GM03348 (cell line): ENCODE measurements around the gene LRRFIP2.

Experiments
- DNase-seq: peaks from one replicate; pipeline ENCODE4 v3.0.0; 2012; ENCODE audit warnings: low spot score

Gene LRRFIP2

DNA sequence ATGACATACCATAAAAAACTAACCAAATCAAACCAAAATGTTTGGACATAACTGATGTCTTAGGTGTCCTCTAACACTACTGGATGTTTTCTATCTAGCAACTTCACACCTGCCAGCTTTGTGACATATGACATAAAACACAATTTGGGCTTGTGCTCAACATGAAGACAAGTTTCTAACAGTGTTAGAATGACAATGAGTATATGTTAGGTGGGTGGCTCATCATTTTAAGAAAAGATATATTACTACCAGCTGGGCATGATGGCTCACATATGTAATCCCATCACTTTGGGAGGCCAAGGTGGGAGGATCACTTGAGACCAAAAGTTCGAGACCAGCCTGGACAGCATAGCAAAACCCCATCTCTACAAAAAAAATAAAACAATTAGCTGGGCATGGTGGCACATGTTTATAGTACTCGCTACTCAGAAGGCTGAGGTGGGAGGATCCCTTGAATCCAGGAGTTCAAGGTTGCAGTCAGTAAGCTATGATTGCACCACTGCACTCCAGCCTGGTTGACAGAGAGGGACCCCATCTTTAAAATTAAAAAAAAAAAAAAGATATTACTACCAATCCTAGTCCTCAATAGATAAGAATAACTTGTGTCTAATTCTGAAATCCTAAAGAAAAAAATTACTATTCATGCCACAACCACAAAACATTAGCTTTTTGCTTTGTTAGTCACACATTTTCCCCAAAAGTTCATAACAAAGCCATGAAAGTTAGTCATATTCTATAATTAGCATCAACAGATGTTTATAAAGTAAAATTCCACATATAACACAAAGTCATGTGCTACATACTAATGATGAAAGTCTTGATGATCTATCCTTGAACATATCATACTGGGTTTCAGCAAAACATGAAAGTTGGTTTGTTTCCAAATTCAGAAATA is 59.9 kb downstream of the LRRFIP2 start:
- DNase-seq, result peak; percentile 76

- no peak for DNase-seq
Measured at GRCh38 chr3:37112987-37113386, 61.4 kb downstream of the LRRFIP2 start.

DNA sequence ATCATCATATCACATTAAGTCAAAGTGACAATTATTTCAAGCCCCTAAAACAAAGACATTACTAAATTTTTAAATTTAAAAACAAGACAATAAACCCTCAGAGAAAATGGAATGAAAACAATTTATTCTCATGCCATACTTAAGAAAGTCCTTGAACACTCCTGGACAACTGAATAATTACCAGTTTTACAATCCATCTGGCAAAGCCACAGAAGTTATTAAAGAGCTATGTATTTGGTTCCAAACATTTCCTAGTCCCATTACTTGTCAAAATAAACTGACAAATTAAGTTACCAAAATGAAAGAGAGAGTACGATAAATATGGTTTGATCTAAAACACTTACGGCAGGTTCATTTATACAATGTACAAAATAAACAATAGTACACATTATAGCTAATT is 63.2 kb downstream of the LRRFIP2 start:
- no peak for DNase-seq

DNA sequence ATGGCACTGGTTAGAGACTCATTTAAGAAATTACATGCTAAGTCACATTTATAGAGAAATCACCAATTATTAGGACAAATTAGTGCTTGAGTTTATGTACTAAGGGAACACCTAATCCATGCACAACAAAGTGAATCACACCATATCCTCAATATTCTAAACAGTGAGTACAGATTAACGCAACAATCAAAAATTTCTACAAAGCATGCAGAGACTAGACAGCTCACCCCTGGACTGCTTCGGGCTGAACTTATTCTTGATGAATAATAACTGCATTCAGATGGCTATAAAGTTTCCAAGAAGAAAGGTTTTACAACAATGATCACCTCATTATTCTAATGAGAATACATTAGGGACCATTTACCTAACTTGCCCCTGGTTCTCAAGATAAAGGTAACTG is 66.5 kb downstream of the LRRFIP2 start:
- no peak for DNase-seq

GRCh38 chr3:37103103-37103808 is 71.1 kb downstream of the LRRFIP2 start:
- no peak for DNase-seq

- DNase-seq, result no peak
Measured at GRCh38 chr3:37100411-37100810, 74.0 kb downstream of the LRRFIP2 start.

DNA sequence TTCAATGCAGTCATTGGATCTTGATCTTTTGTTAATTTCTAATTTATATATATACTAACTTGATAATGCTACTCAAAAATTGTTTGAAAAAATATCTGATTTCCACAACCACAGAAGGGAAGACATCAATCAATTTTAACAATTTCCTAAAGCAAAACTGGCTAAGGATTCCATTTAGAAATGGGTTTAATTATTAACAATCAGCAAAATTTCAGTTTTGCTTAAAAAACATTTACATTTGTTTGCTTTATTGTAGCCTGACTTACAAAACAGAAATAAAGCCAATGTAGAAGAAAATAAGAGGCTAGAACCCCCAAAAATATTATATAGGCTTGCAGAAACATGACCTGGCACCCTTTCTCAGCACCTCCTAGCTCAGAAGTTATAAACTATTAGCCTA is 74.9 kb downstream of the LRRFIP2 start:
- DNase-seq, result no peak

- DNase-seq, result no peak
Measured at GRCh38 chr3:37098884-37099283, 75.5 kb downstream of the LRRFIP2 start.

DNA sequence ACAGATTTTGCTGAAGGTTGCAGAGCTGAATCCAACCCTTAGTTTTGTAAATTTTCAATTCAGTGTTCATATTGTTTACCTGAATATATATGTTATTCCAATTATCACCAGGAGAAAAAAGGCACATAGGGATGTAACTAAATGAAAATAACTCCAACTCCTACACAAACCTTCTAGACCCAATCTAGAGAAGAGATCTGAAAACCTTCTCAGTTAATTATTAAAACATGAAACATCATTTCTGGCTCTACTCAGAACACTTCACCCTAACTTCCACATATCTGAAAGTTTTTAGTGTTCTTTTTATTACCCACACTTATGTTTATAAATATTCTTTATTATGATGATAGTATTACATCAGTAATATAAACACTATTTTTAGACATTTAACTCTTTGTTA is 76.6 kb downstream of the LRRFIP2 start:
- DNase-seq, result no peak

- DNase-seq, result no peak
Measured at GRCh38 chr3:37096975-37097374, 77.4 kb downstream of the LRRFIP2 start.

- DNase-seq, result peak; percentile 63
Measured at GRCh38 chr3:37096288-37096687, 78.1 kb downstream of the LRRFIP2 start.

DNA sequence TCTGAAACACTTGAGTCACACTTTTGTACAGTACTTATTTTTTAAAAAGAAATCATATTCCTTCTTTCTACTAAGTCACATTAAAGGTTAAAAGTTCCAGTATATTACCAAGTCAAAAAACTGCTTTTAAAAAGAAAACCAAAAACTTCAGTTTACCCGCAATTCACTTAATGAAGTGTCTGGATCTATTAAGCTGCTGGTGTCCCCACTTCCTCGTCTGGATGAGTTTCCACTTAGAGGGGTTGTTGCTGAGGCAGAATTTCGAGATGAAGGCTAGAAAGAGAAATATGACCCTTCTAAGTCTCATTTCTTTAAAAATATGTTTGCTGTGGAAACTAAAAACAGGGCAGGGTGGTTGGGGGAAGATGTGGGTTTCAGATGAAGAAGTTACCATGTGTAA is 79.7 kb downstream of the LRRFIP2 start:
- DNase-seq, result no peak

GRCh38 chr3:37093481-37093880 is 80.9 kb downstream of the LRRFIP2 start:
- DNase-seq, result no peak

- no peak for DNase-seq
Measured at GRCh38 chr3:37092484-37092883, 81.9 kb downstream of the LRRFIP2 start.

GRCh38 chr3:37087870-37088269 is 86.5 kb downstream of the LRRFIP2 start:
- no peak for DNase-seq

DNA sequence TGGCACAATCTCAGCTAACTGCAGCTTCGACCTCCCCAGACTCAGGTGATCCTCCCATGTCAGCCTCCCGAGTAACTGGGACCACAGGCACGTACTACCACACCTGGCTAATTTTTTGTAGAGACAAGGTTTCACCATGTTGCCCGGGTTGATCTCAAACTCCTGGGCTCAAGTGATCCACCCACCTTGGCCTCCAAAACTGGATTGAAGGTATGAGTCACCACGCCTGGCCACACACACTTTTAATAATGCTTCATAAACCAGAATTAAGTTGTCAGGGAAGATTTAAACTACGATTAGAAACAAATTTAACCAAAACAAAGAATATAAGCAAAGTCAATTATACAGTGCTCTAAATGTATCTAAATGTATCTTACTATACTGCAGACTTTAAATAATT is 87.5 kb downstream of the LRRFIP2 start:
- DNase-seq, result no peak

- DNase-seq, result no peak
Measured at GRCh38 chr3:37082317-37082716, 92.1 kb downstream of the LRRFIP2 start.

DNA sequence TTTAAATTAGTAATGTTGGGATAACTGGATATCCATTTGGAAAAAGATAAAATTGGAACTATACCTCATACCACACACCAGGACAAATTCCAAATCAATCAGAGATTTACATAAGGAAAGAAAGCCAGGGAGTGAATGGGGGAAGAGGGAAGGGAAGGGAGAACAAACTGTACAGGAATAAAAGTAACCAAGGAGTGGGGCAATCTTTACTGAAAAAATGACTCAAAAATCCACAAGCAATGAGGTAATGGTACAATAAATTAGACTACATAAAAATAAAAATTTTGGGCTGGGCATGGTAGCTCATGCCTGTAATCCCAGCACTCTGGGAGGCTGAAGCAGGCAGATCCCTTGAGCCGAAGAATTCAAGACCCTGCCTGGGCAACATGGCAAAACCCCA is 98.4 kb downstream of the LRRFIP2 start:
- no peak for DNase-seq

GRCh38 chr3:37074178-37074577 is 100.2 kb downstream of the LRRFIP2 start:
- DNase-seq, result peak; percentile 68

GRCh38 chr3:37072892-37073291 is 101.5 kb downstream of the LRRFIP2 start:
- DNase-seq, result peak; percentile 33

DNA sequence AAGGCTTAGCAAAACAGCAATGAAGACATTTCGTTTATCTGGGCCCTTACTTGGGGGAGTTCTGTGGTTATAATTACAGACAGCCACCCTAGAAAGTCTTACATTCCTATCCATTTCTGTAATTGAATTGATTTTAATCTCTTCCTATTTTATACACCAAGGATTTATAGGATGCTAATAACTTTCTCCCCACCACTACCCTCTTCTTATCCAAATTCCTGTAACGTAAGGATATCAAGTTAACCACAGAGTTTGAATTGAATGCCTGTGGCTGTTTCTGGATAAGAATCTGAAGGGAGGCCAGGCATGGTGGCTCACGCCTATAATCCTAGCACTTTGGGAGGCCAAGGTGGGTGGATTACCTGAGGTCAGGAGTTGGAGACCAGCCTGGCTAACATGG is 102.5 kb downstream of the LRRFIP2 start:
- DNase-seq, result no peak

- DNase-seq, result no peak
Measured at GRCh38 chr3:37068031-37068430, 106.4 kb downstream of the LRRFIP2 start.

DNA sequence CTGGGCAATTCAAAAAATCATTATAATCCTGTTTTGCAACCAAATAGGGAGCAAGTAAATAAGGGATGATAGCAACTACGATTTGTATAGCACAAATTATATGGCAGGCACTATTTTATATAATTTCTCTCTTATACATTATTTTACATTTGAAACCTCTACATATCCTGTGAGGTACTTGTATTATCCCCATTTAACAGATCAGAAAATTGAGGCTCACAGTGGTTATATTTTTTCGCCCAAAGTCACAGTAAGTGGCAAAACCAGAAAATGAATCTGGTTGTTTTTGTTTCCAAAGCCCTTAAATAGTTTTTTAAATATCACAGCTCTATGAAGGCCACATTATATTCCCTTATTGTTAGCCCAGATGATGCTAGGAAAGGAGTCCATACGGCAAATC is 106.8 kb downstream of the LRRFIP2 start:
- DNase-seq, result no peak

GRCh38 chr3:37064747-37065146 is 109.6 kb downstream of the LRRFIP2 start:
- no peak for DNase-seq
